ENCODE data around the gene DCDC2C.

Gene DCDC2C

GRCh38 chr2:3727397-3728045 lies 24.1 kb downstream of the DCDC2C start:
- H3K9ac ChIP-seq (ENCODE audit: low read length): no peak overlapping the region
- no peaks in the 10 kb centered on the region for H3K4me1 ChIP-seq (ENCODE audit: control insufficient read depth, insufficient read depth, low read length)
- no peaks in the 10 kb centered on the region for H3K9me3 ChIP-seq (ENCODE audit: control insufficient read depth, low read length)
- no peaks in the 10 kb centered on the region for H3K27me3 ChIP-seq (ENCODE audit: control insufficient read depth, insufficient read depth, low read length)
- no peak overlapping the region for H3K4me3 ChIP-seq (ENCODE audit: low read length)
- no peaks in the 10 kb centered on the region for H3K36me3 ChIP-seq (ENCODE audit: control insufficient read depth, insufficient read depth, low read length)

- H3K9ac ChIP-seq (ENCODE audit: low read length): no peak overlapping the region
- no peaks in the 10 kb centered on the region for H3K27me3 ChIP-seq (ENCODE audit: control insufficient read depth, insufficient read depth, low read length)
- no peaks in the 10 kb centered on the region for H3K36me3 ChIP-seq (ENCODE audit: control insufficient read depth, insufficient read depth, low read length)
- H3K9me3 ChIP-seq (ENCODE audit: control insufficient read depth, low read length): no peaks in the 10 kb centered on the region
- H3K4me3 ChIP-seq (ENCODE audit: low read length): no peak overlapping the region
- no peaks in the 10 kb centered on the region for H3K4me1 ChIP-seq (ENCODE audit: control insufficient read depth, insufficient read depth, low read length)
Observed at GRCh38 chr2:3728104-3729054, 25.0 kb downstream of the DCDC2C start.

- H3K9ac ChIP-seq (ENCODE audit: low read length): no peak overlapping the region
- no peaks in the 10 kb centered on the region for H3K27me3 ChIP-seq (ENCODE audit: control insufficient read depth, insufficient read depth, low read length)
- no peaks in the 10 kb centered on the region for H3K36me3 ChIP-seq (ENCODE audit: control insufficient read depth, insufficient read depth, low read length)
- H3K9me3 ChIP-seq (ENCODE audit: control insufficient read depth, low read length): no peaks in the 10 kb centered on the region
- no peaks in the 10 kb centered on the region for H3K4me1 ChIP-seq (ENCODE audit: control insufficient read depth, insufficient read depth, low read length)
- H3K4me3 ChIP-seq (ENCODE audit: low read length): no peak overlapping the region
Observed at GRCh38 chr2:3729055-3729448, 25.7 kb downstream of the DCDC2C start.

GRCh38 chr2:3729786-3730185 lies 26.4 kb downstream of the DCDC2C start:
- H3K9ac ChIP-seq (ENCODE audit: low read length): no peak overlapping the region
- H3K9me3 ChIP-seq (ENCODE audit: control insufficient read depth, low read length): no peaks in the 10 kb centered on the region
- no peaks in the 10 kb centered on the region for H3K4me1 ChIP-seq (ENCODE audit: control insufficient read depth, insufficient read depth, low read length)
- no peaks in the 10 kb centered on the region for H3K27me3 ChIP-seq (ENCODE audit: control insufficient read depth, insufficient read depth, low read length)
- no peak overlapping the region for H3K4me3 ChIP-seq (ENCODE audit: low read length)
- H3K36me3 ChIP-seq (ENCODE audit: control insufficient read depth, insufficient read depth, low read length): no peaks in the 10 kb centered on the region

GRCh38 chr2:3730646-3731045 lies 27.3 kb downstream of the DCDC2C start:
- Histone ChIP-seq H3K4me3 (ENCODE audit: low read length) (no peak overlapping the region), H3K27me3 (ENCODE audit: control insufficient read depth, insufficient read depth, low read length) (no peaks in the 10 kb centered on the region), H3K9me3 (ENCODE audit: control insufficient read depth, low read length) (no peaks in the 10 kb centered on the region), H3K36me3 (ENCODE audit: control insufficient read depth, insufficient read depth, low read length) (no peaks in the 10 kb centered on the region), H3K9ac (ENCODE audit: low read length) (no peak overlapping the region), H3K4me1 (ENCODE audit: control insufficient read depth, insufficient read depth, low read length) (no peaks in the 10 kb centered on the region)

GRCh38 chr2:3731829-3732228 lies 28.5 kb downstream of the DCDC2C start:
- Histone ChIP-seq H3K9ac (ENCODE audit: low read length) (no peak overlapping the region), H3K4me1 (ENCODE audit: control insufficient read depth, insufficient read depth, low read length) (no peaks in the 10 kb centered on the region), H3K27me3 (ENCODE audit: control insufficient read depth, insufficient read depth, low read length) (no peaks in the 10 kb centered on the region), H3K36me3 (ENCODE audit: control insufficient read depth, insufficient read depth, low read length) (no peaks in the 10 kb centered on the region), H3K4me3 (ENCODE audit: low read length) (no peak overlapping the region), H3K9me3 (ENCODE audit: control insufficient read depth, low read length) (no peaks in the 10 kb centered on the region)

- H3K9me3 ChIP-seq (ENCODE audit: control insufficient read depth, low read length): no peaks in the 10 kb centered on the region
- H3K4me1 ChIP-seq (ENCODE audit: control insufficient read depth, insufficient read depth, low read length): no peaks in the 10 kb centered on the region
- H3K9ac ChIP-seq (ENCODE audit: low read length): no peak overlapping the region
- no peak overlapping the region for H3K4me3 ChIP-seq (ENCODE audit: low read length)
- no peaks in the 10 kb centered on the region for H3K36me3 ChIP-seq (ENCODE audit: control insufficient read depth, insufficient read depth, low read length)
- no peaks in the 10 kb centered on the region for H3K27me3 ChIP-seq (ENCODE audit: control insufficient read depth, insufficient read depth, low read length)
Observed at GRCh38 chr2:3736112-3736511, 32.7 kb downstream of the DCDC2C start.

- no peaks in the 10 kb centered on the region for H3K36me3 ChIP-seq (ENCODE audit: control insufficient read depth, insufficient read depth, low read length)
- H3K9ac ChIP-seq (ENCODE audit: low read length): no peak overlapping the region
- no peaks in the 10 kb centered on the region for H3K27me3 ChIP-seq (ENCODE audit: control insufficient read depth, insufficient read depth, low read length)
- no peak overlapping the region for H3K4me3 ChIP-seq (ENCODE audit: low read length)
- H3K9me3 ChIP-seq (ENCODE audit: control insufficient read depth, low read length): no peaks in the 10 kb centered on the region
- no peaks in the 10 kb centered on the region for H3K4me1 ChIP-seq (ENCODE audit: control insufficient read depth, insufficient read depth, low read length)
Observed at GRCh38 chr2:3737128-3737527, 33.8 kb downstream of the DCDC2C start.

GRCh38 chr2:3738454-3738853 lies 35.1 kb downstream of the DCDC2C start:
- H3K27me3 ChIP-seq (ENCODE audit: control insufficient read depth, insufficient read depth, low read length): no peaks in the 10 kb centered on the region
- no peak overlapping the region for H3K9ac ChIP-seq (ENCODE audit: low read length)
- no peaks in the 10 kb centered on the region for H3K9me3 ChIP-seq (ENCODE audit: control insufficient read depth, low read length)
- no peak overlapping the region for H3K4me3 ChIP-seq (ENCODE audit: low read length)
- no peaks in the 10 kb centered on the region for H3K4me1 ChIP-seq (ENCODE audit: control insufficient read depth, insufficient read depth, low read length)
- H3K36me3 ChIP-seq (ENCODE audit: control insufficient read depth, insufficient read depth, low read length): no peaks in the 10 kb centered on the region

GRCh38 chr2:3739313-3739712 lies 35.9 kb downstream of the DCDC2C start:
- Histone ChIP-seq H3K4me1 (ENCODE audit: control insufficient read depth, insufficient read depth, low read length) (no peaks in the 10 kb centered on the region), H3K4me3 (ENCODE audit: low read length) (no peak overlapping the region), H3K27me3 (ENCODE audit: control insufficient read depth, insufficient read depth, low read length) (no peaks in the 10 kb centered on the region), H3K9me3 (ENCODE audit: control insufficient read depth, low read length) (no peaks in the 10 kb centered on the region), H3K9ac (ENCODE audit: low read length) (no peak overlapping the region), H3K36me3 (ENCODE audit: control insufficient read depth, insufficient read depth, low read length) (no peaks in the 10 kb centered on the region)

GRCh38 chr2:3741396-3741795 lies 38.0 kb downstream of the DCDC2C start:
- H3K27me3 ChIP-seq (ENCODE audit: control insufficient read depth, insufficient read depth, low read length): no peaks in the 10 kb centered on the region
- H3K36me3 ChIP-seq (ENCODE audit: control insufficient read depth, insufficient read depth, low read length): no peaks in the 10 kb centered on the region
- no peaks in the 10 kb centered on the region for H3K9me3 ChIP-seq (ENCODE audit: control insufficient read depth, low read length)
- H3K4me1 ChIP-seq (ENCODE audit: control insufficient read depth, insufficient read depth, low read length): no peaks in the 10 kb centered on the region
- H3K4me3 ChIP-seq (ENCODE audit: low read length): no peak overlapping the region
- no peak overlapping the region for H3K9ac ChIP-seq (ENCODE audit: low read length)

- H3K4me3 ChIP-seq (ENCODE audit: low read length): no peak overlapping the region
- no peaks in the 10 kb centered on the region for H3K27me3 ChIP-seq (ENCODE audit: control insufficient read depth, insufficient read depth, low read length)
- H3K9ac ChIP-seq (ENCODE audit: low read length): no peak overlapping the region
- no peaks in the 10 kb centered on the region for H3K36me3 ChIP-seq (ENCODE audit: control insufficient read depth, insufficient read depth, low read length)
- no peaks in the 10 kb centered on the region for H3K9me3 ChIP-seq (ENCODE audit: control insufficient read depth, low read length)
- H3K4me1 ChIP-seq (ENCODE audit: control insufficient read depth, insufficient read depth, low read length): no peaks in the 10 kb centered on the region
Observed at GRCh38 chr2:3741867-3742602, 38.7 kb downstream of the DCDC2C start.

Measured in mucosa of stomach (tissue), 1 donor.